Naive thymus-derived CD8-positive, alpha-beta T cell (primary cell): ENCODE measurements around the gene METTL16. TPM values are rescaled to one million over a fixed set of nuclear protein-coding genes. Genes with fewer than 3 reads are reported as not detected.

Source experiments
- ATAC-seq, 2 donors: fragments of 150-1000 bp; cut with Tn5 transposase in 1 of 2; sonication (Bioruptor Pico), chemical (Tn5 transposase) in 1 of 2; 1 replicate in 1 of 2; 2 replicates in 1 of 2; pipeline ENCODE4 v1.10.0; 2021; ENCODE audit warnings: mild to moderate bottlenecking in 2 of 2, moderate library complexity in 2 of 2
- POLR2A ChIA-PET: fragments of 350-600 bp; sonication (Branson Sonifier 250); formaldehyde crosslinking; loops from one replicate; lab custom pipeline; 2021; ENCODE audit warnings: antibody characterized with exemption; lab: Charles Lee
- DNase-seq, 10 donors: peaks; one replicate each; pipeline versions ENCODE4 v3.0.0 to v3.0.0-alpha.2; 2020 to 2022
- H3K27ac Mint-ChIP-seq, 10 donors: one replicate each; pipeline ENCODE4 v1.8.0; 2020 to 2022; ENCODE audit warnings: mild to moderate bottlenecking in 10 of 10, mixed read lengths in 10 of 10, moderate library complexity in 4 of 10, inconsistent platforms in 1 of 10
- H3K27me3 Mint-ChIP-seq, 5 donors: one replicate each; pipeline ENCODE4 v1.8.0; 2021 to 2022; ENCODE audit warnings: mixed read lengths in 5 of 5
- H3K36me3 Mint-ChIP-seq, 3 donors: one replicate each; pipeline ENCODE4 v1.8.0; 2020 to 2022; ENCODE audit warnings: mixed read lengths in 3 of 3, mild to moderate bottlenecking in 2 of 3, inconsistent platforms in 1 of 3
- H3K4me1 Mint-ChIP-seq, 4 donors: one replicate each; pipeline ENCODE4 v1.8.0; 2021 to 2022; ENCODE audit warnings: mixed read lengths in 4 of 4
- H3K4me3 Mint-ChIP-seq, 10 donors: one replicate each; pipeline ENCODE4 v1.8.0; 2020 to 2022; ENCODE audit warnings: mild to moderate bottlenecking in 10 of 10, mixed read lengths in 10 of 10, moderate library complexity in 6 of 10, inconsistent platforms in 1 of 10
- H3K9me3 Mint-ChIP-seq, 9 donors: one replicate each; pipeline ENCODE4 v1.8.0; 2020 to 2022; ENCODE audit warnings: mixed read lengths in 9 of 9, mild to moderate bottlenecking in 3 of 9, inconsistent platforms in 1 of 9, moderate library complexity in 1 of 9
- polyA plus RNA-seq, 3 donors: library from polyadenylated mRNA; unstranded; fragments of 300-500 nt; fragmentation: Illumina TruSeq; gene quantifications; one replicate each; pipeline ENCODE4 v1.2.3, GENCODE V29; 2021
- total RNA-seq, 8 experiments: library from RNA in 2 of 8; stranded (reverse) in 2 of 8; gene quantifications; one replicate each; pipeline ENCODE4 v1.2.3 and lab custom pipeline; 2021 to 2026

Gene METTL16
- total and polyA plus RNA-seq, 5 experiments from 2014 or later, result 18.7 to 67.2 (median 35.1) TPM

- Mint-ChIP-seq H3K4me1 (no peaks in the 10 kb centered on the region), H3K4me3 (no peak overlapping the region), H3K27ac (peak overlapping the region in 1 of 10 donors; percentile 57), H3K36me3 (peaks cover 0 to 70% (median 0%) of the 10 kb centered on the region in 3 donors), H3K9me3 (no peaks in the 10 kb centered on the region), H3K27me3 (no peaks in the 10 kb centered on the region)
- no peak for DNase-seq
- POLR2A ChIA-PET, result no interaction called here
- no peak for ATAC-seq
These were observed 90.2 kb downstream of the METTL16 start for GRCh38 chr17:2421315-2422147.

DNA sequence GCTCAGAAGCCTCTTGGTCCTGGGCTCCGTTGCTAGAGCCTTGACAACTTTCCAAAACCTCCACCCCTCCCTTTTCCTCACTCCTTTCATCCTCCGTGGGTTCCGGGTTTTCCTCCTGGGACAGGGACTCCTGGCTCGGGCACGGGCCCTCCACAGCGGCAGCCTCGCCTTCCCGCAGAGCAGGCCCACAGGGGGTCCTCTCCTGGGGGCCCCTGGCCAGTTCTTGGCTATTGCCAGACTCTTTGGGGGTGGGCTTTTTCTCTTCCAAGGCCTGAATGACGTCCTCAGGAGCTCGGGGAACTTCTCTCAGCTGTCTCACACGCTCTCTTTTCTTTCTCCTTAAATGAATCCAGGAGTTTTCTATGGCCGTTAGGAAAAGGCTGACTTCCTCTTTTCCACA is 91.5 kb downstream of the METTL16 start:
- no peak overlapping the region for H3K4me3 Mint-ChIP-seq
- H3K27me3 Mint-ChIP-seq, result no peaks in the 10 kb centered on the region
- ATAC-seq (no peak), DNase-seq (no peak)
- peaks cover 0 to 4% (median 1%) of the 10 kb centered on the region in 4 donors for H3K4me1 Mint-ChIP-seq
- peaks cover 0 to 58% (median 0%) of the 10 kb centered on the region in 3 donors for H3K36me3 Mint-ChIP-seq
- H3K27ac Mint-ChIP-seq, result peak overlapping the region in 2 of 10 donors; percentile 43 to 49
- no peaks in the 10 kb centered on the region for H3K9me3 Mint-ChIP-seq
- POLR2A ChIA-PET, result interaction anchor here (0.8 kb wide), 1 partner anchor 37 kb away, joined by 3 read pairs; no protein-coding TSS in a partner anchor

GRCh38 chr17:2419486-2419885 is 92.2 kb downstream of the METTL16 start:
- Mint-ChIP-seq H3K27me3 (no peaks in the 10 kb centered on the region), H3K27ac (peak overlapping the region in 1 of 10 donors; percentile 30), H3K36me3 (peaks cover 0 to 60% (median 0%) of the 10 kb centered on the region in 3 donors), H3K4me3 (no peak overlapping the region), H3K4me1 (peaks cover 0 to 4% (median 1%) of the 10 kb centered on the region in 4 donors), H3K9me3 (no peaks in the 10 kb centered on the region)
- DNase-seq (no peak), ATAC-seq (no peak)
- POLR2A ChIA-PET, result interaction anchor here (0.5 to 1.5 kb wide), 3 partner anchors 8 to 37 kb away, joined by 3 to 4 read pairs (median 3); no protein-coding TSS in a partner anchor

GRCh38 chr17:2418572-2418971 is 93.1 kb downstream of the METTL16 start:
- Mint-ChIP-seq H3K4me1 (peaks cover 0 to 4% (median 1%) of the 10 kb centered on the region in 4 donors), H3K27me3 (no peaks in the 10 kb centered on the region), H3K36me3 (peaks cover 0 to 64% (median 0%) of the 10 kb centered on the region in 3 donors), H3K9me3 (no peaks in the 10 kb centered on the region), H3K4me3 (no peak overlapping the region), H3K27ac (peak overlapping the region in 1 of 10 donors; percentile 15)
- POLR2A ChIA-PET, result interaction anchor here (1.5 kb wide), 1 partner anchor 17 kb away, joined by 4 read pairs; no protein-coding TSS in a partner anchor
- no peak for DNase-seq
- no peak for ATAC-seq

DNA sequence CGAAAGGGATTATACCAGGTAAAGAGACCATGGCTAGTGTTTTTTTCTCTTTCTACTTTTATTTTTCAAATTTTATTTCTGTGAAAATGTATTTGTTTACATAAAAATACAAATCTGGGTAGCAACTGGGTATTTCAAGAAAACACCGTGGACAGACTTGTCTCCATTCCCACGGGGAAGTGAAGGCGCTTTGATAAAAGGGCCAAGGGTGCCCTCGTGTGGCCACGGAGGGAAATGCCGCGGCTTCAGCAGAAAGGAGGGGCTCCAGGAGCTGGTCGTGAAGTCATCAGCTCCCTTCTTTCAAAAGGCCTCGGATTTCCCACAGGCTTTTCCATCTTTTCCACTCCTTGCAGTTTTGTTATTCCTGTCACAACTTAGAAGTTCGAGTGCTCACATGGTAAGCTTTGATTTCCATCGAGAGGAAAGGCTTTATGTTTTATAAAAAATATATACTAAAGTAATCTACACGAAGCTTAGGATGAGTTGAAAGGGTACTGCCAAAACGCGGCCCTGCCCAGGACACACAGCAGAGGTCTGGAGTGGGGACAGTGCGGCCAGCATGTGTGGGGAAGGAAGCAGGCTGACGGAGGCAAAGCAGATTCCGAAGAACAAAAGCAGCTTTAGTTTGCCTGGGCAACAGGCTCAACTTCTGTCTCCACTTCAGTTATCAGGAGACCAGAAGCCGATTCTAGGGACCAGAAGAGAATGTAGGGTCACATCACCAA is 95.5 kb downstream of the METTL16 start:
- Mint-ChIP-seq H3K4me1 (peaks cover 0 to 4% (median 1%) of the 10 kb centered on the region in 4 donors), H3K36me3 (peaks cover 0 to 61% (median 0%) of the 10 kb centered on the region in 3 donors), H3K27ac (peak overlapping the region in 8 of 10 donors; percentile 27 to 90 (median 68)), H3K27me3 (no peaks in the 10 kb centered on the region), H3K4me3 (no peak overlapping the region), H3K9me3 (no peaks in the 10 kb centered on the region)
- ATAC-seq (peak; percentile 80 to 92), DNase-seq (peak; percentile 73 to 92 (median 82))
- POLR2A ChIA-PET, result interaction anchor here (0.6 to 4.0 kb wide), 8 partner anchors 14 to 80 kb away, joined by 3 to 56 read pairs (median 4); partner anchors contain the start of genes SGSM2 and TSR1

DNA sequence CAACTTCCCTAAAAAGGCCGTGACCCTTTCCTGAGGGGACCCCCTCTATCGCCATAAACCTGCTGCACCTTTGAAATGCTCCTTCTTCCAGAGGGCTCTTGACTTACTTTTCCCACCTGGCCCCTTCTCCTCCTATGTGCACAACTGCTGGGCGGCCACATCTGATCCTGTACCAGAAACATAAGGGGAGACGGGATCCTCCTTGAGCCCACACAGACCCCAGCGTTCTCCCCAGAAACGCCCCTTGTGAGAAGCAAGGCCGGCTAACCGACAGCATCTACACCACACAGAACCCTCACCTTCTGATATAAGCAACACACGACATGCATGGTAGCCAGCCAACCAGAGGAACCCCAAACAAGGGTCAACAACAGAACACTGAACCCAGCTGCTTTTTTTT is 96.6 kb downstream of the METTL16 start:
- Mint-ChIP-seq H3K27me3 (no peaks in the 10 kb centered on the region), H3K27ac (peak overlapping the region in 1 of 10 donors; percentile 31), H3K4me1 (peaks cover 0 to 4% (median 2%) of the 10 kb centered on the region in 4 donors), H3K9me3 (no peaks in the 10 kb centered on the region), H3K4me3 (no peak overlapping the region), H3K36me3 (peaks cover 0 to 55% (median 0%) of the 10 kb centered on the region in 3 donors)
- POLR2A ChIA-PET, result interaction anchor here (0.7 to 4.0 kb wide), 5 partner anchors 13 to 79 kb away, joined by 3 to 56 read pairs (median 4); partner anchors contain the start of gene TSR1
- ATAC-seq (no peak), DNase-seq (no peak)

DNA sequence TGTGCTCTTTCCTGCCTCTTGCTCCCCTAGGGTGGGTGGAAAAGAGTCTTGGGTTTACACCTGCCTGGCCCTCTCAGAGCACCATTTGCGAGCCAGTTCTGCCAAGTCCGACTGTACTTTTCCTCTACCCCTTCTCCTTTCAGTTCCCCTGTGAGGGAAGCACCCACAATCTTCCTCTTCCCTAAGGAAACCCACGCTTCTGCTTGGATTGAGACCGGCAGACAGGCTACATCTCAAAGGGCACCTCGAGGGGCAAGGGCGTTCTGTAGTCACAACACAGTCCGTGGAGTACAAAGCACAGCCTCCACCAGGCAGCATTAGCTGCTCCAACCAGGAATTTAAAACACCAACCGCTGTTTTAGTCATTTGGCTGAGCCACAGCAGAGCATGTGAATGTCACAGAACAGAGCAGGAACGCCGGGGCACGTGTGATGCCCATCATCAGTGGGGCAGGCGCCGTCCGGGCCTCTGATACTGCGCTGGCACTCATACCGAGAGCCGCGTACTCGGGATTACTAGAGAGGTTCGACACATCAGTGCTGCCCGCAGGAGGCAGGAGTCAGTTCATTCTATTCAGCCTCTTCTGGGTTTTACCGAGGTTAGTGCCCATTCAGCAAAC is 97.1 kb downstream of the METTL16 start:
- H3K27me3 Mint-ChIP-seq, result no peaks in the 10 kb centered on the region
- H3K27ac Mint-ChIP-seq, result no peak overlapping the region
- POLR2A ChIA-PET, result interaction anchor here (1.1 to 4.0 kb wide), 3 partner anchors 13 to 78 kb away, joined by 4 to 56 read pairs (median 4); partner anchors contain the start of gene TSR1
- ATAC-seq (no peak), DNase-seq (no peak)
- peaks cover 0 to 4% (median 2%) of the 10 kb centered on the region in 4 donors for H3K4me1 Mint-ChIP-seq
- H3K4me3 Mint-ChIP-seq, result no peak overlapping the region
- H3K36me3 Mint-ChIP-seq, result peaks cover 0 to 49% (median 0%) of the 10 kb centered on the region in 3 donors
- no peaks in the 10 kb centered on the region for H3K9me3 Mint-ChIP-seq

- H3K27me3 Mint-ChIP-seq, result no peaks in the 10 kb centered on the region
- peaks cover 0 to 32% (median 0%) of the 10 kb centered on the region in 3 donors for H3K36me3 Mint-ChIP-seq
- peaks cover 0 to 4% (median 2%) of the 10 kb centered on the region in 4 donors for H3K4me1 Mint-ChIP-seq
- DNase-seq (no peak), ATAC-seq (no peak)
- H3K27ac Mint-ChIP-seq, result peak overlapping the region in 2 of 10 donors; percentile 29 to 34
- H3K4me3 Mint-ChIP-seq, result no peak overlapping the region
- H3K9me3 Mint-ChIP-seq, result no peaks in the 10 kb centered on the region
- POLR2A ChIA-PET, result interaction anchor here (1.0 to 2.1 kb wide), 3 partner anchors 13 to 30 kb away, joined by 3 to 10 read pairs (median 3); no protein-coding TSS in a partner anchor
These were observed 99.1 kb downstream of the METTL16 start for GRCh38 chr17:2412561-2413021.

DNA sequence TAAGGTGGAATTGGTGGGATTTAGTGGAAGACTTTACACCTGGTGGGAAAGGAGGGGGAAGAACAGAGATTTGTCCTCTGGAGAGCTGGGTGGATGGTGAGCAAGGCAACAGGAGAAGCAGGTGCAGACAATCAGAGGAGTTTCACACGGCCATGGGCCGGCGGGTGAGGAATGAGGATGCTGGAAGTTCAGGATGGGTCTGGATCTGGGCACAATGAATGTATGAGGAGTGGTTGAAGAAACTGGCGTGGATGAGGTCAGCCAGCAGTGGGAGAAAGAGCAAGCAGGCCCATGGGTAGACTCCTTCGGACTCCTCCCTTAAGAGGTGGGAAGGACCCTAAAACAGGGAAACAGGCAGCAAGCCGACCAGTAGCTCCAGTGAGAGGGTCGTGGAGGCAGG is 100.7 kb downstream of the METTL16 start:
- peaks cover 0 to 2% (median 1%) of the 10 kb centered on the region in 4 donors for H3K4me1 Mint-ChIP-seq
- no peaks in the 10 kb centered on the region for H3K9me3 Mint-ChIP-seq
- POLR2A ChIA-PET, result interaction anchor here (1.2 to 2.1 kb wide), 2 partner anchors 15 to 28 kb away, joined by 3 to 10 read pairs; no protein-coding TSS in a partner anchor
- H3K36me3 Mint-ChIP-seq, result peaks cover 0 to 33% (median 0%) of the 10 kb centered on the region in 3 donors
- H3K27ac Mint-ChIP-seq, result peak overlapping the region in 2 of 10 donors; percentile 71 to 74
- no peak for DNase-seq
- H3K4me3 Mint-ChIP-seq, result no peak overlapping the region
- H3K27me3 Mint-ChIP-seq, result no peaks in the 10 kb centered on the region
- no peak for ATAC-seq

DNA sequence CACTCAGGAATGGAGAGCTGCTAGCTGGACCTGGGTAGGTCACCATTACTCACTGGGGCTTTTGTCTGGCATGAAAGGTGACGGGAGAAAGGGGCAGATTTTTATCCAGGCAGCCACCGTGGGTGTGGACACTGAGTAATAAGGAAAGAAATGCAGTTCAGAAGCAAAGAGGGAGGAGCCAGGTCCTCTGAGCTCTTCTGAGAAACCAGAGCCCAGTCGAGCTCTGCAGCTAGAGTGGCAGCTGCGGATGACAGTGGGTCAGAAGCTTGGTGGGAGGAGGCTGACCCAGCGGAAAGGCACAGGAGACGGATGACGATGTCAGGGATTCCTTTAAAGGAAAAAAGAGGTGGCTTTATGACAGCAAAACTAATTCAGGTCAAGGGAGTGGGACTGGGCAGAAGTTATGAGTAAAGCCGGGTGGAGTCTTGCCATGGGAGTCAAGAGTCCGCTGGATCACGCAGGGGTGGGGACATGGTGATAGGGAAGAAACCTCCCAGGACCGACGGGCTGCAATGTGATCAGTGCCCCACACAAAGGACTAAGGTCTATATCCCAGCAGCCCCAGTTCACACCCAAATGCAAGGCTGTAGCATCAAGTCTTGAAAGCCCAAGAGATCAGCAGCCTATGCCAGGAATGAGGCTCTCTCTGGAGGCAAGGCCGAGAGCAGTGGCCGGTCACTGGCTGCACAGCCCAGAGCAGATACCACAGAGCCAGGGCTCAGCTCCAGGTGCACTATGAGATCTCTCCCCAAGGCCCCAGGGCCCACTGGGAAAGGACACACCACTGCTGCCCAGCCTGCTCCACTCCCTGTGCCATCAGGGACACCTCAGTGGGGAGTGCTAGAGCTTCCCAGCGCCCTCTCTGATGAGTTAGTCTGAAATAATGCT is 104.5 kb downstream of the METTL16 start:
- POLR2A ChIA-PET, result interaction anchor here (0.6 to 1.2 kb wide), 6 partner anchors 13 to 25 kb away, joined by 3 to 9 read pairs (median 3); no protein-coding TSS in a partner anchor
- ATAC-seq (no peak), DNase-seq (no peak)
- Mint-ChIP-seq H3K36me3 (peaks cover 0 to 18% (median 0%) of the 10 kb centered on the region in 3 donors), H3K27ac (peak overlapping the region in 6 of 10 donors; percentile 4 to 73 (median 36)), H3K9me3 (no peaks in the 10 kb centered on the region), H3K4me3 (no peak overlapping the region), H3K27me3 (no peaks in the 10 kb centered on the region), H3K4me1 (peaks cover 7 to 18% (median 11%) of the 10 kb centered on the region in 4 donors)
